NB4 (cell line): ENCODE results near the gene TTC8.
A peak's percentile ranks its signal among the peaks of the same experiment; 100 is the strongest.

Source experiments
- DNase-seq: peaks from one replicate; pipeline ENCODE4 v3.0.0; 2010; ENCODE audit warnings: low read depth
- H3K4me3 ChIP-seq: one replicate; pipeline ENCODE4 v1.5.1; 2011; ENCODE audit warnings: mild to moderate bottlenecking, low read depth, low read length, moderate library complexity
- CTCF ChIP-seq: IDR thresholded peaks from one replicate; pipeline ENCODE4 v1.5.1; 2012; ENCODE audit warnings: low read depth, low read length
- MAX ChIP-seq: IDR thresholded peaks from 2 replicates; pipeline ENCODE4 v1.6.1; 2011; ENCODE audit warnings: low read depth, low read length
- MYC ChIP-seq: IDR thresholded peaks from 2 replicates; pipeline ENCODE4 v1.6.1; 2011; ENCODE audit warnings: low read depth, low read length
- POLR2A ChIP-seq: IDR thresholded peaks from 2 replicates; pipeline ENCODE4 v1.6.1; 2011; ENCODE audit warnings: mild to moderate bottlenecking; ENCODE audit not compliant: insufficient read length; ENCODE audit errors: extremely low read depth

The TTC8 gene

GRCh38 chr14:88902850-88903249, 78.4 kb downstream of the TTC8 start:
- TF ChIP-seq MAX (no peak), MYC (no peak), CTCF (no peak), POLR2A (no peak)
- no peak overlapping the region for H3K4me3 ChIP-seq
- no peak for DNase-seq

GRCh38 chr14:88904206-88904647, 79.8 kb downstream of the TTC8 start:
- TF ChIP-seq POLR2A = no peak
- TF ChIP-seq CTCF = no peak
- TF ChIP-seq MAX = no peak
- TF ChIP-seq MYC = no peak
- DNase-seq = no peak
- H3K4me3 ChIP-seq = no peak overlapping the region

GRCh38 chr14:88904864-88905263, 80.4 kb downstream of the TTC8 start:
- H3K4me3 ChIP-seq = no peak overlapping the region
- TF ChIP-seq POLR2A (no peak), CTCF (no peak), MYC (no peak), MAX (no peak)
- peak; percentile 1 for DNase-seq

GRCh38 chr14:88908216-88908615, 83.8 kb downstream of the TTC8 start:
- no peak for TF ChIP-seq POLR2A
- no peak for TF ChIP-seq MAX
- TF ChIP-seq CTCF = no peak
- TF ChIP-seq MYC = no peak
- no peak for DNase-seq
- no peak overlapping the region for H3K4me3 ChIP-seq

- no peak for DNase-seq
- no peak for TF ChIP-seq POLR2A
- no peak for TF ChIP-seq MYC
- no peak for TF ChIP-seq MAX
- TF ChIP-seq CTCF = no peak
- H3K4me3 ChIP-seq = no peak overlapping the region
Observed at GRCh38 chr14:88910386-88910785, 85.9 kb downstream of the TTC8 start.

- no peak overlapping the region for H3K4me3 ChIP-seq
- TF ChIP-seq MAX (no peak), POLR2A (no peak), MYC (no peak), CTCF (no peak)
- DNase-seq = no peak
Observed at GRCh38 chr14:88911809-88912208, 87.4 kb downstream of the TTC8 start.
